ENCODE results near the gene NPAS2.

- TF ChIP-seq EZH2 (IDR thresholded peaks at IDR 0.05; ENCODE audit: borderline replicate concordance, low read length) (no peak), CTCF (conservative IDR thresholded peaks at IDR 0.05 in 1 of 2, IDR thresholded peaks at IDR 0.05 in 1 of 2; ENCODE audit: extremely low read depth in 1 of 2, insufficient read depth in 1 of 2, low read depth in 1 of 2, low read length in 2 of 2) (no peak)
Observed at GRCh38 chr2:100895934-100896685, 76.2 kb downstream of the NPAS2 start.

All from mammary epithelial cell (primary cell).